MM.1S (cell line): ENCODE results near the gene ASIC5.

Experiments
- CTCF ChIP-seq: fragments of 300-600 bp; sonication (generic); IDR thresholded peaks from 2 replicates; pipeline ENCODE4 v1.5.1; 2016; ENCODE audit warnings: antibody characterized with exemption, low read length, mixed read lengths
- EZH2 ChIP-seq: fragments of 300-600 bp; sonication (generic); optimal IDR thresholded peaks from 2 replicates; pipeline ENCODE3; 2017; ENCODE audit warnings: low read depth, mild to moderate bottlenecking, antibody characterized with exemption, low read length, mixed read lengths
- EZH2phosphoT487 ChIP-seq: fragments of 300-600 bp; sonication (generic); IDR thresholded peaks from 2 replicates; pipeline ENCODE4 v1.6.1; 2018; ENCODE audit warnings: antibody characterized with exemption, low read length

- TF ChIP-seq CTCF, result no peak
- TF ChIP-seq EZH2, result no peak
- no peak for TF ChIP-seq EZH2phosphoT487
Observed at GRCh38 chr4:155889946-155890345, 23.9 kb upstream of the ASIC5 start.
